Measurements from ENCODE around the gene CFAP57. TPM values are rescaled to one million over a fixed set of nuclear protein-coding genes. Genes with fewer than 3 reads are reported as not detected.

Gene CFAP57
- total and polyA plus RNA-seq, 2 donors, result 0.16 to 0.42 TPM

DNA sequence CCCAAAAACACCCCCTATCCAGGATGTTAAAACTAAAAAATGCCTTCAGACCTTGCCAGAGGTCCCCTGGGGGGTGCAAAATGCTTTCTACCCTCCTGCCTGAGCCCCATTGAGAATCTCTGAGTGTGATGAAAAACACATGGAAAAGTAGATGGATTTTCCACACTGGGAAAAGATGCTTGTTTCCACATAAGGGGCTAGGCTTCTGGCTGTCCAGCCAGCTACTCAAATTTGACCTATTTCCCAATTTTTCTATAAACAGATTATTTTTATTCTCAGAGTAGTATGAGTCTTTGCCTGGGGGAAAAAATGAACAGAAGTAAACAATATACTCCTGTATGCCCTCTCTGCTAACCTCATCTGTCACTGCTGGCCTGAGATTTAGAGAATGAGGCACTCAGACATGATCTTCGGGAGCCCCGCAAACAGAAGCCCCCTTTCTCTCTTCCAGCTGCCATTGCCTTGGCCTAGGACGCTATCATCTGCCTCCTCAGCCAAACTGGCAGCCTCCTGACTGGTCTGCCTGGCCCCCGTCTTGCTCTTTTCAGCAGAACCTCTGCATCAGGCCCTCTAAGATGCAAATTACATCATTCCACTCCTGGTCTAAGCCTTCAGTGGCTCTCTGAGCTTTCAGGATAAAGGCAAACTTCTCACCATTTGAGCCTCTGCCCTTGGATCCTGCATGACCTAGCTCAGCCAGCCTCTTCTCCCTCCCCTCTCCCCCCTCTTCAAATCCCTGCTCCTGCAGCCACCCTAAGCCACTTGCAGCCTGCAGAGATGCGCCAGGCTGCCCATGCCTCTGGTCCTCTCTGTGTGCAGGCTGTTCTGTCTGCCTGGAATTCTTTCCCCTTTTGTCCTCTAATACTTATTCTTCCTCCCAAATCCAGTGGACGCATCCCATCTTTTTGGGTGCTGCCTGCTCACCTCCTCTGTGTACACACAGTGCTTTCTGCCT, 58.0 kb downstream of the CFAP57 start:
- Histone ChIP-seq H3K4me3 (ENCODE audit: low read length in 2 of 2) (no peak overlapping the region), H3K36me3 (ENCODE audit: control insufficient read depth in 2 of 2, insufficient read depth in 2 of 2, low read length in 1 of 2) (no peaks in the 10 kb centered on the region), H3K4me1 (ENCODE audit: control insufficient read depth in 2 of 2, insufficient read depth in 2 of 2, low read length in 2 of 2) (no peaks in the 10 kb centered on the region), H3K27me3 (ENCODE audit: control insufficient read depth in 2 of 2, insufficient read depth in 1 of 2, low read length in 1 of 2) (no peaks in the 10 kb centered on the region), H3K27ac (ENCODE audit: low read depth in 1 of 2, low read length in 1 of 2) (no peak overlapping the region), H3K9me3 (ENCODE audit: control insufficient read depth in 2 of 2, insufficient read depth in 1 of 2, low read length in 1 of 2) (no peaks in the 10 kb centered on the region)
- WGBS, result 96% methylated on average over 6 of the region's 6 CpGs
- DNase-seq (ENCODE audit: low read depth in 6 of 9, low spot score in 9 of 9), result no peak

- no peaks in the 10 kb centered on the region for H3K4me1 ChIP-seq (ENCODE audit: control insufficient read depth in 2 of 2, insufficient read depth in 2 of 2, low read length in 2 of 2)
- no peak overlapping the region for H3K4me3 ChIP-seq (ENCODE audit: low read length in 2 of 2)
- H3K27ac ChIP-seq (ENCODE audit: low read depth in 1 of 2, low read length in 1 of 2), result no peak overlapping the region
- WGBS, result 68% methylated on average over 4 of the region's 4 CpGs
- no peak for DNase-seq (ENCODE audit: low read depth in 6 of 9, low spot score in 9 of 9)
- H3K27me3 ChIP-seq (ENCODE audit: control insufficient read depth in 2 of 2, insufficient read depth in 1 of 2, low read length in 1 of 2), result no peaks in the 10 kb centered on the region
- no peaks in the 10 kb centered on the region for H3K36me3 ChIP-seq (ENCODE audit: control insufficient read depth in 2 of 2, insufficient read depth in 2 of 2, low read length in 1 of 2)
- H3K9me3 ChIP-seq (ENCODE audit: control insufficient read depth in 2 of 2, insufficient read depth in 1 of 2, low read length in 1 of 2), result no peaks in the 10 kb centered on the region
Measured at GRCh38 chr1:43232074-43232473, 59.9 kb downstream of the CFAP57 start.

DNA sequence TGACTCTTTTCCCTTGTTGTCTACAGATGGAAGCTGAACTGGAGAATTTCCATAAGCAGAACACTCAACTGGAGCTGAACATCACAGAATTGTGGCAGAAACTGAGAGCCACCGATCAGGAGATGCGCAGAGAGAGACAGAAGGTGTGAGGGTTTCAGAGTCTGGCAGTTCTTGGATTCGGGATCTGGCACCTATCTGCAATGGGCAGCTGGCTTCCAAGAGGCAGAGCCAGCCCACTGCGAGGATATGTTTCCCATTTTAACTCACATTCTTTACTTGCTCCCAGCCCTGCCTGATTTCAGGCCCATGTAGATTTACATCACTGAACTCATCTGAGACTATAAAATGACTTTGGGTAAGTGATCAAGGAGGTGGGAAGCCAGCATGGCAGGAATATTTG, 60.4 kb downstream of the CFAP57 start:
- WGBS, result 97% methylated on average over 4 of the region's 4 CpGs
- DNase-seq (ENCODE audit: low read depth in 6 of 9, low spot score in 9 of 9), result no peak
- H3K27ac ChIP-seq (ENCODE audit: low read depth in 1 of 2, low read length in 1 of 2), result no peak overlapping the region
- H3K4me3 ChIP-seq (ENCODE audit: low read length in 2 of 2), result no peak overlapping the region
- no peaks in the 10 kb centered on the region for H3K36me3 ChIP-seq (ENCODE audit: control insufficient read depth in 2 of 2, insufficient read depth in 2 of 2, low read length in 1 of 2)
- no peaks in the 10 kb centered on the region for H3K9me3 ChIP-seq (ENCODE audit: control insufficient read depth in 2 of 2, insufficient read depth in 1 of 2, low read length in 1 of 2)
- no peaks in the 10 kb centered on the region for H3K4me1 ChIP-seq (ENCODE audit: control insufficient read depth in 2 of 2, insufficient read depth in 2 of 2, low read length in 2 of 2)
- no peaks in the 10 kb centered on the region for H3K27me3 ChIP-seq (ENCODE audit: control insufficient read depth in 2 of 2, insufficient read depth in 1 of 2, low read length in 1 of 2)

GRCh38 chr1:43233631-43234030, 61.5 kb downstream of the CFAP57 start:
- Histone ChIP-seq H3K4me3 (ENCODE audit: low read length in 2 of 2) (no peak overlapping the region), H3K36me3 (ENCODE audit: control insufficient read depth in 2 of 2, insufficient read depth in 2 of 2, low read length in 1 of 2) (no peaks in the 10 kb centered on the region), H3K4me1 (ENCODE audit: control insufficient read depth in 2 of 2, insufficient read depth in 2 of 2, low read length in 2 of 2) (no peaks in the 10 kb centered on the region), H3K9me3 (ENCODE audit: control insufficient read depth in 2 of 2, insufficient read depth in 1 of 2, low read length in 1 of 2) (no peaks in the 10 kb centered on the region), H3K27me3 (ENCODE audit: control insufficient read depth in 2 of 2, insufficient read depth in 1 of 2, low read length in 1 of 2) (no peaks in the 10 kb centered on the region), H3K27ac (ENCODE audit: low read depth in 1 of 2, low read length in 1 of 2) (no peak overlapping the region)
- DNase-seq (ENCODE audit: low read depth in 6 of 9, low spot score in 9 of 9), result no peak
- 96% methylated on average over 5 of the region's 5 CpGs for WGBS

DNA sequence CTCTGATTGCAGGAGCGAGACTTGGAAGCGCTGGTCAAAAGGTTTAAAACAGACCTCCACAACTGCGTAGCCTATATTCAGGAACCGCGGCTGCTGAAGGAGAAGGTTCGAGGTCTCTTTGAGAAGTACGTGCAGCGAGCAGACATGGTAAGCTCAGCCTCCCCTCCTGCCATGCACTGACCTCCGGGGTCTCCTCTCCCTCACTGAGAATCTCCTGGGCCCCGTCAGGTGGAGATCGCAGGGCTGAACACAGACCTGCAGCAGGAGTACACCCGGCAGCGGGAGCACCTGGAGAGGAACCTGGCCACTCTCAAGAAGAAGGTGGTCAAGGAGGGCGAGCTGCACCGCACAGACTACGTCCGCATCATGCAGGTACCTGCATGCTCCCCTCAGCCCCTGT, 62.1 kb downstream of the CFAP57 start:
- Histone ChIP-seq H3K4me1 (ENCODE audit: control insufficient read depth in 2 of 2, insufficient read depth in 2 of 2, low read length in 2 of 2) (no peaks in the 10 kb centered on the region), H3K27ac (ENCODE audit: low read depth in 1 of 2, low read length in 1 of 2) (no peak overlapping the region), H3K27me3 (ENCODE audit: control insufficient read depth in 2 of 2, insufficient read depth in 1 of 2, low read length in 1 of 2) (no peaks in the 10 kb centered on the region), H3K36me3 (ENCODE audit: control insufficient read depth in 2 of 2, insufficient read depth in 2 of 2, low read length in 1 of 2) (no peaks in the 10 kb centered on the region), H3K9me3 (ENCODE audit: control insufficient read depth in 2 of 2, insufficient read depth in 1 of 2, low read length in 1 of 2) (no peaks in the 10 kb centered on the region), H3K4me3 (ENCODE audit: low read length in 2 of 2) (no peak overlapping the region)
- no peak for DNase-seq (ENCODE audit: low read depth in 6 of 9, low spot score in 9 of 9)
- 97% methylated on average over 17 of the region's 17 CpGs for WGBS

DNA sequence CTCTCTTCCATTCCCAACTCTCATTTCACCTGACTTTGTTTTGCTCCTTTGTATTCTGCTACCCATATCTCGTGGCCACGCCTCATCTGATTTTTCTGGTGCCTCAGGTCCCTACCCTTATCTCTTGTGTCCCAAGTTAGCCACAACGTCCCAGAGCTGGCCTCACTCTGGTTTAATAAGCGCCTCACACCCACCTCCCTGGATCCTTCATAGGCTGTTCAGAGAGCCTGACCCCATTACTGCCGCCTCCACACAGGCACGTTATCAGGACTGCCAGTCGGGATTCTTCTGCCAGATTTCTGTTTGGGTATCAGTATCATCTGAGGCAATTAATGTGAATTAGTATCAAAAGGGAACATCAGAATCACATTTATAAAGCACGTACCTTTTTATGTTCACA, 62.9 kb downstream of the CFAP57 start:
- no peak for DNase-seq (ENCODE audit: low read depth in 6 of 9, low spot score in 9 of 9)
- Histone ChIP-seq H3K36me3 (ENCODE audit: control insufficient read depth in 2 of 2, insufficient read depth in 2 of 2, low read length in 1 of 2) (no peaks in the 10 kb centered on the region), H3K4me1 (ENCODE audit: control insufficient read depth in 2 of 2, insufficient read depth in 2 of 2, low read length in 2 of 2) (no peaks in the 10 kb centered on the region), H3K4me3 (ENCODE audit: low read length in 2 of 2) (no peak overlapping the region), H3K27ac (ENCODE audit: low read depth in 1 of 2, low read length in 1 of 2) (no peak overlapping the region), H3K9me3 (ENCODE audit: control insufficient read depth in 2 of 2, insufficient read depth in 1 of 2, low read length in 1 of 2) (no peaks in the 10 kb centered on the region), H3K27me3 (ENCODE audit: control insufficient read depth in 2 of 2, insufficient read depth in 1 of 2, low read length in 1 of 2) (no peaks in the 10 kb centered on the region)
- WGBS, result 97% methylated on average over 8 of the region's 8 CpGs

- Histone ChIP-seq H3K27me3 (ENCODE audit: control insufficient read depth in 2 of 2, insufficient read depth in 1 of 2, low read length in 1 of 2) (no peaks in the 10 kb centered on the region), H3K36me3 (ENCODE audit: control insufficient read depth in 2 of 2, insufficient read depth in 2 of 2, low read length in 1 of 2) (no peaks in the 10 kb centered on the region), H3K4me3 (ENCODE audit: low read length in 2 of 2) (no peak overlapping the region), H3K27ac (ENCODE audit: low read depth in 1 of 2, low read length in 1 of 2) (no peak overlapping the region), H3K4me1 (ENCODE audit: control insufficient read depth in 2 of 2, insufficient read depth in 2 of 2, low read length in 2 of 2) (no peaks in the 10 kb centered on the region), H3K9me3 (ENCODE audit: control insufficient read depth in 2 of 2, insufficient read depth in 1 of 2, low read length in 1 of 2) (no peaks in the 10 kb centered on the region)
- no peak for DNase-seq (ENCODE audit: low read depth in 6 of 9, low spot score in 9 of 9)
- WGBS, result 95% methylated on average over 9 of the region's 9 CpGs
Measured at GRCh38 chr1:43235451-43236121, 63.5 kb downstream of the CFAP57 start.

DNA sequence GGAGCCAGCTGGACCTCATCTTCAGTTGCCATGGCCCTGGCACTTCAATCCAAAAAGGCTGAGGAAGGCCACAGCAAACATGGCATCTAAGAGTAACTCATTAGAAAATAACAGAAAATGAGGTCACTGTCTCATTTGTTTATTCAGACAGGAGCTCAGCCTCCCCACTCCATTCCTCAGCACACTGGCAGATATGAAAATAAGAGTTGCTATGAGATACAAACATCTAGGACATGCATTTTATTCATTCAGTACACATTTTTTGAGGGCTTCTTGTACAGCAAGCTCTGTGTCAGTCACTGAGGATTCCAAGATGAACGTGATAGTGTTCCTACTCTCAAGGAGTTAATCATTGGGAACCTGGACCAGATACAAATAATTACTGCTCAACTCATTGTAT, 65.0 kb downstream of the CFAP57 start:
- Histone ChIP-seq H3K27me3 (ENCODE audit: control insufficient read depth in 2 of 2, insufficient read depth in 1 of 2, low read length in 1 of 2) (no peaks in the 10 kb centered on the region), H3K4me3 (ENCODE audit: low read length in 2 of 2) (no peak overlapping the region), H3K4me1 (ENCODE audit: control insufficient read depth in 2 of 2, insufficient read depth in 2 of 2, low read length in 2 of 2) (no peaks in the 10 kb centered on the region), H3K9me3 (ENCODE audit: control insufficient read depth in 2 of 2, insufficient read depth in 1 of 2, low read length in 1 of 2) (no peaks in the 10 kb centered on the region), H3K27ac (ENCODE audit: low read depth in 1 of 2, low read length in 1 of 2) (no peak overlapping the region), H3K36me3 (ENCODE audit: control insufficient read depth in 2 of 2, insufficient read depth in 2 of 2, low read length in 1 of 2) (no peaks in the 10 kb centered on the region)
- WGBS, result 95% methylated on average over 1 of the region's 1 CpG
- DNase-seq (ENCODE audit: low read depth in 6 of 9, low spot score in 9 of 9), result no peak

DNA sequence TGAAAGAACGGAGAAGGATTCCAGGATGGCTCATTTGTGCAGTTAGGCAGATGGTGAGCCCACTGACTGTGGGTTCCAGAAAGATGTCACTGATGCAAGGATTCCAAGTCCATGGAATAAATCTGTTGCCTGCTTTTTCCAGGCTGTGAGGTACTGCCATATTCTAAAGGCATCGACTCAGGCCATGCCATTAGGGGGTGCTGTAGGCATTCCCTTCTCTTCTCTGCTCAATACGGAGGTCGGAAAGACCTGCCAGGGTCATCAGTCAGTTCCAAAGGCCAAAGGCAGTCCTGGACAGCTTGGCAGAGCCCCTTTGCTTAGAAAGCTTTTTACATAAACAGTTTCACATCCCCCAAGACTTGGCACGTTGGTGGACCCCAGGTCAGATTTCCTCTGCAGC, 66.0 kb downstream of the CFAP57 start:
- Histone ChIP-seq H3K27me3 (ENCODE audit: control insufficient read depth in 2 of 2, insufficient read depth in 1 of 2, low read length in 1 of 2) (no peaks in the 10 kb centered on the region), H3K36me3 (ENCODE audit: control insufficient read depth in 2 of 2, insufficient read depth in 2 of 2, low read length in 1 of 2) (no peaks in the 10 kb centered on the region), H3K9me3 (ENCODE audit: control insufficient read depth in 2 of 2, insufficient read depth in 1 of 2, low read length in 1 of 2) (no peaks in the 10 kb centered on the region), H3K4me3 (ENCODE audit: low read length in 2 of 2) (no peak overlapping the region), H3K27ac (ENCODE audit: low read depth in 1 of 2, low read length in 1 of 2) (no peak overlapping the region), H3K4me1 (ENCODE audit: control insufficient read depth in 2 of 2, insufficient read depth in 2 of 2, low read length in 2 of 2) (no peaks in the 10 kb centered on the region)
- WGBS, result 38% methylated on average over 5 of the region's 5 CpGs
- peak in 6 of 9 donors; percentile 13 to 52 (median 22) for DNase-seq (ENCODE audit: low read depth in 6 of 9, low spot score in 9 of 9)
